ENCODE measurements around the gene ZRANB1. TPM values are rescaled to one million over a fixed set of nuclear protein-coding genes. Genes with fewer than 3 reads are reported as not detected.

ZRANB1 gene
- polyA plus RNA-seq, 1 of the 3 experiments (the other 2 are of a cell fraction), result 6.2 TPM

- peak overlapping the region in 1 of 2 experiments; percentile 94; a peak in 2 of 4 replicates for H3K27ac ChIP-seq (ENCODE audit: low read depth in 2 of 2, low read length in 1 of 2)
- peaks cover 19% of the 10 kb centered on the region; the same call in 1 of the 2 replicates for H3K79me2 ChIP-seq (ENCODE audit: insufficient read depth)
- peaks cover 40% of the 10 kb centered on the region for H4K20me1 ChIP-seq (ENCODE audit: insufficient read depth)
- 88% methylated on average over 8 of the region's 12 CpGs for WGBS (ENCODE audit: low lambda C conversion rate)
- peaks cover 0 to 66% of the 10 kb centered on the region in 2 experiments for H3K36me3 ChIP-seq (replicated peaks in 1 of 2; ENCODE audit: control insufficient read depth in 1 of 2, insufficient read depth in 2 of 2, low read length in 1 of 2)
- H2AFZ ChIP-seq (ENCODE audit: low read depth), result no peak overlapping the region
- ChIA-PET CTCF (interaction anchor here (1.2 to 4.8 kb wide), 8 partner anchors 9 to 60 kb away, joined by 3 to 30 read pairs (median 6); no protein-coding TSS in a partner anchor), POLR2A (no interaction called here)
- H3K9me3 ChIP-seq, result no peaks in the 10 kb centered on the region
- H3K4me3 ChIP-seq (ENCODE audit: low read depth in 2 of 2, low read length in 1 of 2), result no peak overlapping the region
- H3K4me2 ChIP-seq, result no peak overlapping the region
- no peak overlapping the region for H3K9ac ChIP-seq
- TF ChIP-seq NFIC (IDR thresholded peaks at IDR 0.05; ENCODE audit: borderline replicate concordance) (no peak), GATA2 (CRISPR knock-in tag; IDR thresholded peaks at IDR 0.05) (no peak), SMC3 (IDR thresholded peaks at IDR 0.05; ENCODE audit: low read depth, low read length) (no peak), YY1 (IDR thresholded peaks at IDR 0.05; ENCODE audit: low read depth) (no peak), JUND (IDR thresholded peaks at IDR 0.05) (no peak), FOXJ3 (CRISPR knock-in tag; IDR thresholded peaks at IDR 0.05) (no peak), MEF2A (IDR thresholded peaks at IDR 0.05; ENCODE audit: borderline replicate concordance, low read depth) (no peak), RCOR1 (IDR thresholded peaks at IDR 0.05; ENCODE audit: low read length) (no peak), TCF12 (IDR thresholded peaks at IDR 0.05) (no peak), PBX3 (IDR thresholded peaks at IDR 0.05) (no peak), MXI1 (IDR thresholded peaks at IDR 0.05; ENCODE audit: low read depth, low read length) (no peak), TEAD4 (IDR thresholded peaks at IDR 0.05; ENCODE audit: borderline replicate concordance, insufficient read depth) (no peak), EZH2phosphoT487 (IDR thresholded peaks at IDR 0.05; ENCODE audit: borderline replicate concordance, low read depth) (no peak)
- TF ChIP-seq, protein P1, sequence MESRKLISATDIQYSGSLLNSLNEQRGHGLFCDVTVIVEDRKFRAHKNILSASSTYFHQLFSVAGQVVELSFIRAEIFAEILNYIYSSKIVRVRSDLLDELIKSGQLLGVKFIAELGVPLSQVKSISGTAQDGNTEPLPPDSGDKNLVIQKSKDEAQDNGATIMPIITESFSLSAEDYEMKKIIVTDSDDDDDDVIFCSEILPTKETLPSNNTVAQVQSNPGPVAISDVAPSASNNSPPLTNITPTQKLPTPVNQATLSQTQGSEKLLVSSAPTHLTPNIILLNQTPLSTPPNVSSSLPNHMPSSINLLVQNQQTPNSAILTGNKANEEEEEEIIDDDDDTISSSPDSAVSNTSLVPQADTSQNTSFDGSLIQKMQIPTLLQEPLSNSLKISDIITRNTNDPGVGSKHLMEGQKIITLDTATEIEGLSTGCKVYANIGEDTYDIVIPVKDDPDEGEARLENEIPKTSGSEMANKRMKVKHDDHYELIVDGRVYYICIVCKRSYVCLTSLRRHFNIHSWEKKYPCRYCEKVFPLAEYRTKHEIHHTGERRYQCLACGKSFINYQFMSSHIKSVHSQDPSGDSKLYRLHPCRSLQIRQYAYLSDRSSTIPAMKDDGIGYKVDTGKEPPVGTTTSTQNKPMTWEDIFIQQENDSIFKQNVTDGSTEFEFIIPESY (IDR thresholded peaks at IDR 0.05; ENCODE audit: borderline replicate concordance, low read depth), result no peak
- TF ChIP-seq, protein P2, sequence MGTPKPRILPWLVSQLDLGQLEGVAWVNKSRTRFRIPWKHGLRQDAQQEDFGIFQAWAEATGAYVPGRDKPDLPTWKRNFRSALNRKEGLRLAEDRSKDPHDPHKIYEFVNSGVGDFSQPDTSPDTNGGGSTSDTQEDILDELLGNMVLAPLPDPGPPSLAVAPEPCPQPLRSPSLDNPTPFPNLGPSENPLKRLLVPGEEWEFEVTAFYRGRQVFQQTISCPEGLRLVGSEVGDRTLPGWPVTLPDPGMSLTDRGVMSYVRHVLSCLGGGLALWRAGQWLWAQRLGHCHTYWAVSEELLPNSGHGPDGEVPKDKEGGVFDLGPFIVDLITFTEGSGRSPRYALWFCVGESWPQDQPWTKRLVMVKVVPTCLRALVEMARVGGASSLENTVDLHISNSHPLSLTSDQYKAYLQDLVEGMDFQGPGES (IDR thresholded peaks at IDR 0.05; ENCODE audit: low read depth, low read length), result no peak
- H3K9me2 ChIP-seq, result no peaks in the 10 kb centered on the region
- peaks cover 0 to 87% of the 10 kb centered on the region in 2 experiments; a peak in 2 of 4 replicates for H3K4me1 ChIP-seq (ENCODE audit: control insufficient read depth in 1 of 2, insufficient read depth in 2 of 2, low read depth in 1 of 2, low read length in 1 of 2)
- DNase-seq, result no peak
- no peaks in the 10 kb centered on the region for H3K27me3 ChIP-seq (ENCODE audit: insufficient read depth)
- no peaks in the 10 kb centered on the region for H3F3A ChIP-seq (replicated peaks; ENCODE audit: insufficient read depth)
Observed at GRCh38 chr10:125002047-125002422, 60.1 kb downstream of the ZRANB1 start.

All from SK-N-SH (cell line).